ENCODE measurements around the gene DNAJC8.

Gene DNAJC8

GRCh38 chr1:28256197-28256827, 23.5 kb upstream of the DNAJC8 start:
- TF ChIP-seq CTCF (IDR thresholded peaks at IDR 0.05; ENCODE audit: low read depth, low read length, poor library complexity, severe bottlenecking), result no peak
- peaks cover 16% of the 10 kb centered on the region for H3K4me1 ChIP-seq (ENCODE audit: control insufficient read depth, low read length)
- 0 out of 2 replicates have a peak, but pooled peaks cover 3% of the 10 kb centered on the region for H3K36me3 ChIP-seq (ENCODE audit: control insufficient read depth, low read length)
- H3K27ac ChIP-seq (ENCODE audit: low read depth, low read length), result no peak overlapping the region
- H3F3A ChIP-seq (ENCODE audit: control insufficient read depth, insufficient read depth), result no peaks in the 10 kb centered on the region
- H3K79me2 ChIP-seq (ENCODE audit: control insufficient read depth, low read length), result peaks cover 19% of the 10 kb centered on the region
- H3K9me3 ChIP-seq (ENCODE audit: control insufficient read depth, insufficient read depth, low read length), result no peaks in the 10 kb centered on the region
- peaks cover 7% of the 10 kb centered on the region for H4K20me1 ChIP-seq (ENCODE audit: control insufficient read depth, insufficient read depth, low read depth, low read length)
- peaks cover 2% of the 10 kb centered on the region; the same call in 1 of the 2 replicates for H3K27me3 ChIP-seq (ENCODE audit: control insufficient read depth, low read length)
- no peak overlapping the region for H3K4me3 ChIP-seq (ENCODE audit: low read length)
- no peaks in the 10 kb centered on the region for H3K9me2 ChIP-seq (replicated peaks; ENCODE audit: control insufficient read depth, low read length)
- H3K4me2 ChIP-seq (ENCODE audit: low read length), result no peak overlapping the region

DNA sequence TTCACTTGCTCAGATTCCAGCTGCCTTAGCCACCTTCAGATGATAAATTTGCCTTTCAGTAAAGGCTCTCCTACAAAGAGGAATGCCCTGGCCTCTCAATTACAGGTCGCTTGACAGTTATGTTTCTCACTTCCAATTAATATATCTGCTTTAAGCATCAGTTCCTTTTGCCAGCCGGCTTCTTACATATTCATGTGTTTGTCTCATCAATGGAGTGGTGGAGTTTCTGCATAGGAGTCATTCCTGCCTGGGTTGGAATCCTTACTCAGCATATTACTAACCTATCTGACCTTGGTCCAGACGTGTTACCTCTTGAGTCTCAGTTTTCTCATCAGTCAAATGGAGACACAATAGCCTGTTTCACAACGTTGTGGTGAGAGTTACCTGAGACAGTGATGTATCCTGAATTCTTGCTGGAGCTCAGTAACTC, 17.1 kb upstream of the DNAJC8 start:
- Histone ChIP-seq H3K36me3 (ENCODE audit: control insufficient read depth, low read length) (peaks cover 5% of the 10 kb centered on the region), H3K9me2 (replicated peaks; ENCODE audit: control insufficient read depth, low read length) (no peaks in the 10 kb centered on the region), H3K79me2 (ENCODE audit: control insufficient read depth, low read length) (peaks cover 11% of the 10 kb centered on the region), H3K27me3 (ENCODE audit: control insufficient read depth, low read length) (no peaks in the 10 kb centered on the region), H3K4me3 (ENCODE audit: low read length) (peak overlapping the region; percentile 73), H3F3A (ENCODE audit: control insufficient read depth, insufficient read depth) (peaks cover 25% of the 10 kb centered on the region), H3K4me2 (ENCODE audit: low read length) (peak overlapping the region; percentile 95), H3K9me3 (ENCODE audit: control insufficient read depth, insufficient read depth, low read length) (no peaks in the 10 kb centered on the region), H3K27ac (ENCODE audit: low read depth, low read length) (peak overlapping the region; percentile 98), H4K20me1 (ENCODE audit: control insufficient read depth, insufficient read depth, low read depth, low read length) (no peaks in the 10 kb centered on the region), H3K4me1 (ENCODE audit: control insufficient read depth, low read length) (peaks cover 42% of the 10 kb centered on the region)
- no peak for TF ChIP-seq EZH2phosphoT487 (IDR thresholded peaks at IDR 0.05; ENCODE audit: borderline replicate concordance, low read length)
- TF ChIP-seq CTCF (IDR thresholded peaks at IDR 0.05; ENCODE audit: low read depth, low read length, poor library complexity, severe bottlenecking), result no peak

DNA sequence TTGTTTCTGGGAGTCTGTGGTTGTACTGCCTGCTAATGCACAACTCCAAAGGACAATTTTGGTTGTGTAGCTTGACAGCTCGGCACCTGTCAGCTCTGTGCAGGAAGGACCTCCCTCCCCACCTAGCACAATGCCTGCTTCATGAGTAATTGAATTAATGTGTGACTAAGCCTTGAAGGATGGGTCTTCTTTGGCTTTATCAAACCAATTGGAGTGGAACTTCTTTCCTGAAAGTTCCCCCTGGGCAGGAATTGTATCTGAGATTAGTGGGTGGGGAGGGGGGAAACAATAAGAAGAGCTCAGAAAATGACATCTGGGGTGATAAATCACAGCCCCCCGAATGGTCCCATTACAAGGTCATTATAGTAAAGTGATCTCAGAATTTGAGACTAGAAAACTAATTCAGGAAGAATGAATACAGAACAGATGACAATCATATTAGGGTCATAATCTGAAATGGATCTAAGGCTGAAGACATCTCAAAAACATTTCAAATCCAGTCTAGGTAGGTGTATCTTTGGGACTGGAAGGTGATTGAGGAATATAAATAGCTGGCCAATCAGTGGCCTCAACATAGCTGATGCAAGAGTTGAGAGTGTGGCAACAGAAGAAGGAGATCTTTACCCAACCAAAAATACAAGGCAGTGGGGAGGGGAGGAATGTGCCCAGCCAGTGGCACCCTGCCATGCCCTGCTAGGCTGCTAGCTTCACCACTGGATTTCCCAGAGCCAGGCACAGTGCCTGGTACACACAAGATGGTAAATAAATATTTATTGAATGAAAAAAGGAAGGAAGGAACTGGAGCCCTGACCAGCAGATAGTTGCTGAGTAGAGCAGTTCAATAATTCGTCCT, 16.4 kb upstream of the DNAJC8 start:
- Histone ChIP-seq H3K27me3 (ENCODE audit: control insufficient read depth, low read length) (no peaks in the 10 kb centered on the region), H3K9me2 (replicated peaks; ENCODE audit: control insufficient read depth, low read length) (no peaks in the 10 kb centered on the region), H3K4me2 (ENCODE audit: low read length) (peak overlapping the region; percentile 95), H3K9me3 (ENCODE audit: control insufficient read depth, insufficient read depth, low read length) (no peaks in the 10 kb centered on the region), H4K20me1 (ENCODE audit: control insufficient read depth, insufficient read depth, low read depth, low read length) (no peaks in the 10 kb centered on the region), H3K4me3 (ENCODE audit: low read length) (peak overlapping the region; percentile 73), H3K36me3 (ENCODE audit: control insufficient read depth, low read length) (peaks cover 10% of the 10 kb centered on the region), H3K4me1 (ENCODE audit: control insufficient read depth, low read length) (peaks cover 48% of the 10 kb centered on the region), H3F3A (ENCODE audit: control insufficient read depth, insufficient read depth) (peaks cover 31% of the 10 kb centered on the region), H3K27ac (ENCODE audit: low read depth, low read length) (peak overlapping the region; percentile 98), H3K79me2 (ENCODE audit: control insufficient read depth, low read length) (peaks cover 14% of the 10 kb centered on the region)
- TF ChIP-seq CTCF (IDR thresholded peaks at IDR 0.05; ENCODE audit: low read depth, low read length, poor library complexity, severe bottlenecking) (no peak), EZH2phosphoT487 (IDR thresholded peaks at IDR 0.05; ENCODE audit: borderline replicate concordance, low read length) (no peak)

Measured in DOHH2 (cell line).